DMS153 treated with DMSO at 0.1 percent for 48 hours (cell line): Measurements from ENCODE around the gene DCAF15.
"Not testable (repeated sequence)": the region's sequence is repeated elsewhere in the genome, so short reads cannot be mapped to it uniquely, and the experiment has no call there.

ENCODE experiments used
- DNase-seq: peaks from one replicate; lab custom pipeline; 2025; ENCODE audit not compliant: unreplicated experiment; lab: John Stamatoyannopoulos, UW

The DCAF15 gene

DNA sequence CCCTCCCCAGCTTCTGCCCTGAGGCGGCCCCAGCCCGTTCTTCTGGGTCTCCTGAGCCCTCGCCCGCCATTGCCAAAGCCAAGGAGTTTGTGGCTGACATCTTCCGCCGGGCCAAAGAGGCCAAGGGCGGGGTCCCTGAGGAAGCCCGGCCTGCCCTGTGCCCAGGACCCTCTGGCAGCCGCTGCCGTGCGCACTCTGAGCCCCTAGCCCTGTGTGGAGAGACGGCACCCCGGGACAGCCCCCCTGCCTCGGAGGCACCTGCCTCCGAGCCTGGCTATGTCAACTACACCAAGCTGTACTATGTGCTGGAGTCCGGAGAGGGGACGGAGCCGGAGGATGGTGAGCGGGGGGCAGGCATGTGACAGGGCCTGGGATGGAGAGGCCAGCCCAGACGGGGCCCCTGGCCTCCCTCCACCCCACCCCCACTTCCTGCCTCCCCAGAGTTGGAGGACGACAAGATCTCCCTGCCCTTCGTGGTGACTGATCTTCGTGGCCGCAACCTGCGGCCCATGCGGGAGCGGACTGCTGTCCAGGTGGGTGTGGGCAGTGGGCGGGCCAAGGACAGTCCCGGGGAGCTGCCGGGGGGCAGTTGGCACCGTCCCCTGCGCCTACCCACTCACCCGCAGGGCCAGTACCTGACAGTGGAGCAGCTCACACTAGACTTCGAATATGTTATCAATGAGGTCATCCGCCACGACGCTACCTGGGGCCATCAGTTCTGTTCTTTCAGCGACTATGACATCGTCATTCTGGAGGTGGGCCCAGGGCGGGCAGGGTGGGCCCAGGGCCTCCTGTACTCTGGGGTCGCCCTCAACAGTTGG is 7.0 kb downstream of the DCAF15 start:
- DNase-seq, result no peak

DNA sequence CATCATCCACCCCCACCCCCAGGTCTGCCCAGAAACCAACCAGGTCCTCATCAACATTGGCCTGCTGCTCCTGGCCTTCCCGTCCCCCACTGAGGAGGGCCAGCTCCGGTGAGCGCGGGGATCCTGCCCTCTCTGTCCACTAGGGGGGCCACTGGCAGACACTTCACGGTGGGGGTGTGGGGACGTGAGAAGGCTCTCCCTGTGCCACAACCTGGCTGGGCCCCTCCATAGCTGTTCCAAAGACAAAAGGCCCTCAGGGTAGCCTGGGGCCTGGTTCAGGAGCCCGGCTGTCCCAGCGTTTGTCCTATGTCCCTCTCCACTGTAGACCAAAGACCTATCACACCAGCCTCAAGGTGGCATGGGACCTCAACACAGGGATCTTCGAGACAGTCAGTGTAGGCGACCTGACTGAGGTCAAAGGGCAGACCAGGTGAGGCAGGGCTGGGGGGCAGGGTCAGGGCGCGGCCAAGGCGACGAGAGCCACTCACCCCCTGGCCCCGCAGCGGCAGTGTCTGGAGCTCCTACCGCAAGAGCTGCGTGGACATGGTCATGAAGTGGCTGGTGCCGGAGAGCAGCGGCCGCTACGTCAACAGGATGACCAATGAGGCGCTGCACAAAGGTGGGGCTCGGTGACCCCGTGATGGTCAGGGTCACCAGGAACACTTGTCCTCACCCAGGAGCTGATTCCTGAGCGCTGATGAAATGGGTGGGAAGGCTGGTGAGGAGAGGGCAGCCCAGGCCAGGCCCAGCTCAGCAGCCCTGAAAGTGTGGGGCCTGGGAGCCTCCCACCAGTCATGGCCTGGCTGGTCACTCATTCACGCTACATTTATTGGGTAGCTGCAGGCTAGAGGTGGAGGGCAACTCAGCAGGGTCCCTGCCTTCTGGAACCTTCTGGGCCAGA is 7.9 kb downstream of the DCAF15 start:
- no peak for DNase-seq

DNA sequence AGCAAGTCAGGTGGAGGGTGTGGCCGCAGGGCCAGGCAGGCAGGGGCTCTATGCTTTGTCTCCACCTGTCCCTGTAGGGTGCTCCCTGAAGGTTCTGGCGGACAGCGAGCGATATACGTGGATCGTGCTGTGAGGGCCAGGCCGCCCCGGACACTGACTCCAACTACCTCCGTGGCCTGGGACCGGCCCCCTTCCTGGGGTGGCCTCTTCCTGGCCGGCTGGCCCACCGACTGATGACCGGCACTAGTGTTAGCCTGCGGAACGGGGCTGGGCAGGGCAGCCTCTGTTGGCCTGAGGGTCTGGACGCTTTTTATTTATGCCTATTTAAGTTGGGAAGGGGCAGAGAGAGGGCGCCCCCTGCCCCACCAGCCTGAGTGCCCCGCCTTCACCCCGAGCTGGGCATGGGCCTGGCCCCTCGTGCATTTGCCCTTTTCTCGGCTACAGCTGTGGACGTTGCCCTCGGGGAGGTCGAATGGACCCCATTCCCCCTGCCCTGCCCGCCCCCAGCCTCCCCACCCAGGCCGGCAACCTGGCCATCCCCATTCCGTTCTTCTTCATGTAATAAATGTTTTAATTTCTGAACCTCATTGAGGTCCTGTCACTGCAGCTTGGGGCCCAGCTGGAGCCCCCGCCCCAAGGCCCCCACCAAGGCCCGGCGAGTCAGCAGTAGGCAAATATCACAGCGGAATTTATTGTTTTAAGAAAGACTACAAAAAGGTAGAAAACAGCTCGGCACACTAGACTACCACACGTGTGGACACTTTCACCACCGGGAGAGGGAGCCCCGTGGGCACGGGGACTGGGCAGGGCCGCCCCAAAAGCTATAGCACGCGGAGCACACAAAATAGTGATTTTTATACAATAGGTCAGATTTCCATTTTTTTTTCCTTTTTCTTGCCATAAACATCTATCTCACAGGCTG is 8.8 kb downstream of the DCAF15 start:
- no peak for DNase-seq

DNA sequence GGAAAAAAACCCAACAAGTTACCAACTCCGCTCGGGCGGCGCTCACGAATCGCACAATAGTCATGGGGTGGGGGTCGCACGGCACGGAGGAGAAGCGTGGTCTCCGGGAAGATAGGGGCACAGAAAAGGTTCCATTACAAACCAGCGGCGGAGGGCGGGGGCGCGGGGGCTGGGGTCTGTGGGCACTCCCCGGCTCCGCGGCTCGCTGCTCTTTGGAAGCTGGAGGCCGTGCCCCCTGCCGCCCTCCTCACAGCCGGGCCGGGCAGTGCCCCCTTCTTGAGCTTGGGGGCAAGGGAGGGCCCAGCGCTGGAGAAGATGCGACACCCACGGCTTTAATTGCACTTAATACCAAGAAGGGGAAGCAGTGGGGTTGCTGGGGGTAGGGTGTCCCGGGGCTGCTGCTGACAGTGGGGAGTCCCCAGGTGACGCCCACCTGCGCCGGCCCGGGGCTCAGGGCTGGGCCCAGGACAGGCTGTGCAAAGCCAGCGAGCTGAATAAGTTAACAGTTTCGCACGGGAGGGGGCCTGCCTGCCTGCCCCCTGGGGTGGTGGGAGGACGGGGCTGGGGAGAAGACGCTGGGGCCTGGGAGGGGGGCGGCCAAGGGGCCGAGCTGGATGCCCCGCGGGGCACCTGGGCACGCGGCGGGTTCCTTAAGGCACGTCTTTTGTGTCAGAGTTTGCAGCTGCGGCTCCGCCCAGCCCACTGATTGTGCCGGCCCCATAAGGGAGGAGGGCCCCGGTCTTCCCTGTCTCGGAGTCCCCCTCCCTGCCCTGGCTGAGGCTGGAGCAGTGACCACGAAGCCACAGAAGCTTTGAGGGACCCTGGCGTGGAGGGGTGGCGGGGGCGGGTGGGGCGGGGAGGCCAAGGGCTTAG is 9.8 kb downstream of the DCAF15 start:
- no peak for DNase-seq

DNA sequence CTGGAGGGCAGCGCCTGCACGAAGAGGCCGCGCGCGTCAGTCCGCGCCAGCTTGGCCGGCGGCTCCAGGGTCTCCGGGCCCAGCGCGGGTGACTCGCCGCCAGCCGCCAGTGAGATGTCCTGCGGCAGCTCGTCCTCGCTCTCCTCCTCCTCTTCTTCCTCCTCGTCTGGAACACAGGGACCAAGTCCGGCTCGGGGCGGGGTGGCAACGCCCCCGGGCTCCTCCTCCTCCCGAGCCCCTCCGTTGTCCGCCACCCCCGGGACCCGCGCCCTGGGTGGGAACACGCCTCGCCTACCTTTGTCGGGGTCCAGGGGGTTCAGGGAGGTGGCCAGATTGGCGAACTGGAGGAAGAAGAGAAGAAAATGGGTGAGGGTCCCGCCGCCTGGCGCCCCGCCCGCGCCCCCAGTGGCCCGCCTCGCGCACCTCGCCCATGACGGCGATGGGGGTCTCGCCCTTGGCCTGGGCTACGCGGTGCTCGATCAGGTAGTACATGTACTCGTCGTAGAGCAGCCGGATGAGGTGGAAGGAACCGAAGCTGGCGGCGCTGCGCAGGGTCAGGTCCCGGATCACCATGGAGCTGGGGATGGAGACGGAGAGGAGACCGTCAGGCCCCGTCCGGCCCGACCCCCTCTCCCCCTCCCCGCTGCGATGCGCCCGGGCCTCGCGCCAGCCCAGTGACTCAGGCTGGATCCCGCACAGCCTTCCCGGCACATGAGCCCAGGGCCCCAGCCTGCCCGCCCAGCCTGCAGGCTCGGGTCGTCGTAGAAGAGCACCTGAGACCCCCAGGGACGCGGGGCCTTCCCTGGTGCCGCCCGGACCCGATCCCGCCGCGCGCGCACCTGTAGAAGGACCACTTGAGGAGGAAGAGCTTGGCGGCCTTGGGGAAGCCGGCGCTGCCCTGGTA is 10.6 kb downstream of the DCAF15 start:
- DNase-seq, result no peak

DNA sequence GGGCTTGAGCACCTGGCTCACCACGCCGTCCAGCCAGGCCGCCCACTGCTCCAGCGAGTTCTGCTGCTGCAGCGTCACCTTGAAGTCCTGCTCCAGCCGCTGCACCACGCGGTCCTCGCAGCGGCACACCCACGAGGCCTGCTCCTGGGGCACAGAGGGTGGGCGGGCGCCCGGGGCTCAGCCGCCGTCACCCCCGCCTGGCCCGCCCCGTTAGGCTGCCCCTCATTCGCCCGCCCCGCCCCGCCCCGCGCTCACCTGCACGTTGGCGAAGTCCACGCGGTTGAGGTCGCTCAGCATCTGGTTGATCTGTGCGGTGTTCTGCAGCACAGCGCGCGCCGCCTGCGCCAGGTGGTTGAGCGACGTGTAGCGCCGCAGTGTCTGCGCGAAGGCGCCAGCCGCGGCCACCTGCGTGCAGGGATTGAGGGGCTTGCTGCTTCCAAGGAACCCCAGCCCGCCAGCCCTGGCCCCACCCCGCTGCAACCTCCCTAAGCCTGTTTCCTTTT is 11.3 kb downstream of the DCAF15 start:
- no peak for DNase-seq

DNA sequence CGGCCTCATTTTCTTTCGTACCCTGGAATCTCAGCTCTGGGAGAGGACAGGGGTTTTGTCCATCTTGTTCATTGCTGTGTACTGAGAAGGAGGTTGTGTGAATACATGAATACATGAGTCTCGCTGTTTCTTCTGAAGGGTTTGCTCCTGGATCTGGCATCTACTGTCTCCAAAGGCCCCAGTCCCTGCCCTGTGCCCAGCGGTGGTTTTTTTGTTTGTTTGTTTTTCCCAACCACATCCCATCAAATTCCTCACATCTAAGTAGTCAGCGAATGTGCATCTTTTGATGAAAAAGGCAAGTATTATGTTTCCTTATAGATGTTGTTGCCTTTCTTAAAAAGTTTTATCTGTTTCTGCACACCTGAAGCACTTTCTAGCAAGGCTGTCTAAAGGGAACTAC is 12.5 kb downstream of the DCAF15 start:
- DNase-seq, result no peak

DNA sequence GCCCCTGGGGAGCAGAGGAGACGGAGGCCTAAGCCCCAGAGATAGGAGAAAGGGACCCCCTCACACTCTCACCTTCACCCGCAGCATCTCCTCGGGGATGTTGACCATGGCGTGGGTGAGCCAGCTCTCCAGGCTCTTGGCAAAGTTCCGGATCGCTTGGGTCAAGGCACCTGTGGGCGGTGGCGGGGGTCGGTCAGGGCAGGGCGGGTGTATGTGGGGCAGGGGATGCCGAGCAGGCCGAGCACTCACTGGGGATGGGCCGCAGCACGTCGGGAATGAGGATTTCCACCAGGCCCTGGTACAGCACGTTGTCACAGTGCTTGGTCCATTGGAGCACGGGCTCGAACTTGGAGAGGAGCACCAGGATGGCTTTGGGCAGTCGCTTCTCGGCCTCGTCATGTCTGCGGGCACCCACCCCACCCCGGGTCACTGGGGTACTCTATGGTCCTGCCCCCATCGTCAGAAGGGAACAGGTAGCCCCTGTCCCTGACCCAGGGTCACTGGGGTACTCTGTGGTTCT is 13.1 kb downstream of the DCAF15 start:
- no peak for DNase-seq

DNA sequence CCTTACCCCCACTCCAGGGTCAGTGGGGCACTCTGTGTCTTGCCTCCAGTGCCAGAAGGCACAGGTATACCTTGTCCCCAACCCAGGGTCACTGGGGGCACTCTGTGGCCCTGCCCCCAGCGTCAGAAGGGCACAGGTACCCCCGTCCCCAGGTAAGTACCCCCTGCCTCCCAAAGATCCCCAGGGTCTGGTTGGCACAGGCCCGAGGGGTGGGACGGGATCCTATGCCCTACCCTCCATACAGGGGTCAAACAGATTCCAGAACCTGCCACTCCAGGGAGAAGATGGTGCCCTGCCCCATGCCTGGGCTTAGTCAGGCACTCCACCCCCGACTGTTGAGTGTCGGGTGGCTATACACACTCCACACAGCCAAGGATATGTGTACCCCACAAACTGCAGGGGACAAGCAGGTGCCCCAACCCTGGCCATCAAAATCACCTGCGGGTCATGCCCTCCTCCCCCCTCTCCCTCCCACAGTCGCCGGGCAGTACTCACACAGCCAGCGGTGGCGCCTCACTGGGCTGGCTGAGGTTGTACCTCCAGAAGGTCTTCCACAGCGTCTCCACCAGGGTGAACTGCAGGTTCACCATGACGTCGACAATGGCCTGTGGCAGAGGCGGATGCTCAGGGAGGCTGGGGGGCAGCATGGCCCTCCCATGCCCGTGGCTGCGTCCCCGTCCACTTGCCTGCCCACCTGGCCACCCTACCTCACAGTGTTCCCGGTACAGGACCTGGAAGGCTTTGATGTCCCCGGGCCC is 13.8 kb downstream of the DCAF15 start:
- DNase-seq, result no peak

DNA sequence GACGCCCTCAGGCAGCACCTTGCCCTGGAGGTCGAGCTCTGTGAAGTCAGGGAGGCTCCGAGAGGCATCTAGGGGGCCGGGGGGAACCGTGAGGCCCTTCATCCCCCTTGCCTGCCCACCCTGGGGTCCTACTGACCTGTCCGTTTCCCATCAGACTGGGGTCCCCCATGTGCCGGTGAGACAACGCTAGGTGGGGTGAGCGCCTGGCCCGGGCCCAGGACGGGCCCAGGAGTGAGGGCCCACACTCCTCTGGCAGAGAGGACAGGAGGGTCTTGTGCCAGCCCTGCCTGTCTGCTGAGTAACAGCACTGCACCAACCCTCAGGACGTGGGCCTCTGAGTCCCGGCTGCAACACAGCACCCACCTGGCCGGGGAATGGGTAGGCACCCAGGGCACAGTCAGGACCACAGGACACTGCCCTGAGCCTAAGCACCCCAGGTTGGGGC is 14.4 kb downstream of the DCAF15 start:
- no peak for DNase-seq

DNA sequence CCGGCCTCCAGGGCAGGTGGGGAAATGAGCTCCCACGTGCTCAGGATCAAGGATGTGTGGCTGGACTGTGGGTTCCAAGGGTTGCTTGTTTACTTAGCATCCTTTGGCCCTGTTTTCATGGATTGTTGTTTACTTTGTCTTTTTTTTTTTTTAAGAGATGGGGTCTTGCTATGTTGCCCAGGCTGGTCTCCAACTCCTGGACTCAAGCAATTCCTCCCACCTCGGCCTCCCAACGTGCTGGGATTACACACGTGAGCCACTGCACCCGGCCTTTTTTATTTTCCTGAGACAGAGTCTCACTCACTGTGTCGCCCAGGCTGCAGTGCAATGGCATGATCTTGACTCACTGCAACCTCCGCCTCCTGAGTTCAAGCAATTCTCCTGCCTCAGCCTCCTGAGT is 14.9 kb downstream of the DCAF15 start:
- DNase-seq, result not testable (repeated sequence)

DNA sequence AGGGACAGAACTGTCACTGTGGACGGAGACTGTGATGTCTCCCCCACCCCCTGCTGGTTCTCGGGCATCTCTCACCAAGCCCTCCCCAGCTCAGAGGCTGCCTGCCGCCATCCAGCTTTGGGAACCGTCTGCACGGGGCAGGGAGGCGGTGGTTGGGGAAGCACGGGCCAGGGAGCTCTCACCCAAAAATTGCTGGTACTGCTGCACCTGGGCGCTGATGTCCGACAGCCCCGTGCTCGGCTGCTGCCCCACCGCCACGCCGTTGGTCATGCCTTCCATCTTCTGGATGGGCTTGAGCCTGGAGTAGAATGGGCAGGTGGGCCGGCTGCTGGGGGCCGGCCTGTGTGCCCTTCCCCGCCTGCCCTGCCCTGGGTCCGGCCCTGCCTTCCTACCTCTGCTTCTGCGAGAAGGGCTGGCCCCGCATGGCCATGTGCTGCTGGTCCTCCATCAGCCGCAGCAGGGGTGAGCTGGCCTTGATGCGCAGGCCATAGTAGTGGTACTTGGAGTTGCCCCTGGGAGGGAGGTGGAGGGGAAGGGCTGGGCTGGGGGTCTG is 16.1 kb downstream of the DCAF15 start:
- no peak for DNase-seq

DNA sequence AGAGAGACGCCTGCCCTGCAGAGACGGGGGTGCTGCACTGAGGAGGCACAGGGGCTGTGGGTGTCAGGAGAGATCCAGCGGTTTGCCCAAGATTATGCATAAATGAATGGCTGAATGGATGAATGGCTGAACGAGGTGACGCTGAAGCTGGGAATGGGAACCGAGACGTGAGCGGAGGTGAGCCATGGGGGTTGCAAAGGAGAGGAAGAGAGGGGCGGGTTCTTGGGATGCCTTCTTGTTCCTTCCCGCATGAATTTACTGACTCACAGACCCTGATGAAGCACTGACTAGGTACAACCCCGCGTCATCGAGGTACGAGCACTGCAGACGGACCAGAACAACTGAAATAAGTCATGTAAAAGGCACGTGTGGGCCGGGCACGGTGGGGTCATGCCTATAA is 16.7 kb downstream of the DCAF15 start:
- no peak for DNase-seq

DNA sequence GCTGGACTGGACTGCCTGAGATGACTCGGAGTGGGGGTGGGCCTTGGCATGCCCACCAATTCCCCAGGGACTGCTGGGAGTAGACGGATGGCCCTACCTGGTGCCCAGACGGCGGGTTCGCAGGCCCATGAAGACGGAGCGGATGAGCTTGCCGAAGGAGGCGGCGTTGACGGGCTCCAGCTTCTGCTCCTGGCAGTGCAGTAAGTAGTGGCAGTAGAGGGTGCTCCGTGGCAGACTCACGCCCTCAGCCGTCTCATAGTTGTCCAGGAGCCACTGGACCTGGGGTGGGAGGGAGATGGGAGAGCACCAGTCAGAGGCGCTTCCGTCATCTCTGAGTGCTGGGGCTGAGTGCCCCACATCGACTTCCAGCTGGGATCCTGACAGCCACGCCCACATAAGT is 17.6 kb downstream of the DCAF15 start:
- no peak for DNase-seq

DNA sequence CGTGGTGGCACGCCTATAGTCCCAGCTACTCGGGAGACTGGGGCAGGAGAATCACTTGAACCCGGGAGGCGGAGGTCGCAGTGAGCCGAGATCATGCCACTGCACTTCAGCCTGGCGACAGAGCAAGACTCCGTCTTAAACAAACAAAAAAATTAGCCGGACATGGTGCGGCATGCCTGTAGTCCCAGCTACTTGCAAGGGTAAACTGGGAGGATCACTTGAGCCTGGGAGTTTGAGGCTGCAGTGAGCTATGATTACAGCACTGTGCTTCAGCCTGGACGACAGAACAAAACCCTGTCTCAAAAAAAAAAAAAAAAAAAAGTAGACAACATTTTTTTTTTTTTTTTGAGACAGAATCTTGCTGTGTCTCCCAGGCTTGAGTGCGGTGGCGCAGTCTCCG is 19.6 kb downstream of the DCAF15 start:
- not testable (repeated sequence) for DNase-seq

DNA sequence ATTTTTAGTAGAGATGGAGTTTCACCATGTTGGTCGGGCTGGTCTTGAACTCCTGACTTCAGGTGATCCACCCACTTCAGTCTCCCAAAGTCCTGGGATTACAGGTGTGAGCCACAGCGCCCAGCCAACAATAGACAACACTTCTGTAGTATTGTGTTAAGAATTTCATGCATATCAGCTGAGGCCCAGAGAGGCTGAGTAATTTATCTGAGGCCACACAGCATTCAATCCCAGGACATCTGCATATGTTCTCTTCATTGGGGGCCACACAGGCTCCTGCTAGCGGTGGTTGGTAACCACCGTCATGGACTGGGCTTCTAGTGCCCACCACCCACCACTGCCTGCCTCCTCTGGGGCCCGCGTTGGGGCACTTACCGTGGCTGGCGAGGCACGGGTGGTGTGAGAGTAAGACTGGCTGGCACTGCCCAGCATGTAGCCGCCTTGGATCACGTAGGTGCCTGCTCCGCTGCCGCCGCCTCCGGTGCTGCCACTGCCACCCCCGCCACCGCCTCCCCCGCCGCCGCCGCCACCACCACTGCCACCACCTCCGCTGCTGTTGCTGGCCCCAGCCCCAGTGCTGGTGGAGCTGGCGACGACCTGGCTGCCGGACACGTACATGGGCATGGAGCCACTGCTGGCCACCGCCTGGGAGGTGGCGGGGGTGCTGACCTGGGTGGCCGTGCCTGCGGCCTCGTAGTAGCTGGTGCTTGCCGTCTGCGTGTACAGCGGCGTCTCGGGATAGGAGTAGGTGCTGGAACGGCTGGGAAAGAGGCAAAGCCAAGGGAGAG is 20.3 kb downstream of the DCAF15 start:
- no peak for DNase-seq

DNA sequence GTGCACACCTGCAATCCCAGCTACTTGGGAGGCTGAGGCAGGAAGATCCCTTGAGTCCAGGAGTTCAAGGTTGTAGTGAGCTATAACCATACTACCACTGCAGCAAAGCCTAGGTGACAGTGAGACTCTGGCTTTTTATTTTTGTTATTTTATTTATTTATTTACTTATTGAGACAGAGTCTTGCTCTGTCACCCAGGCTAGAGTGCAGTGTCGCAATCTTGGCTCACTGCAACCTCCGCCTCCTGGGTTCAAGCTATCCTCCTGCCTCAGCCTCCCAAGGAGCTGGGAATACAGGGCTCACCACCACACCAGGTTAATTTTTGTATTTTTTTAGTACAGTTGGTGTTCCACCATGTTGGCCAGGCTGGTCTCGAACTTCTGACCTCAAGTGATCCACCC is 21.2 kb downstream of the DCAF15 start:
- not testable (repeated sequence) for DNase-seq
